ENCODE data around the gene TNRC6C.

- TF ChIP-seq, protein P1, sequence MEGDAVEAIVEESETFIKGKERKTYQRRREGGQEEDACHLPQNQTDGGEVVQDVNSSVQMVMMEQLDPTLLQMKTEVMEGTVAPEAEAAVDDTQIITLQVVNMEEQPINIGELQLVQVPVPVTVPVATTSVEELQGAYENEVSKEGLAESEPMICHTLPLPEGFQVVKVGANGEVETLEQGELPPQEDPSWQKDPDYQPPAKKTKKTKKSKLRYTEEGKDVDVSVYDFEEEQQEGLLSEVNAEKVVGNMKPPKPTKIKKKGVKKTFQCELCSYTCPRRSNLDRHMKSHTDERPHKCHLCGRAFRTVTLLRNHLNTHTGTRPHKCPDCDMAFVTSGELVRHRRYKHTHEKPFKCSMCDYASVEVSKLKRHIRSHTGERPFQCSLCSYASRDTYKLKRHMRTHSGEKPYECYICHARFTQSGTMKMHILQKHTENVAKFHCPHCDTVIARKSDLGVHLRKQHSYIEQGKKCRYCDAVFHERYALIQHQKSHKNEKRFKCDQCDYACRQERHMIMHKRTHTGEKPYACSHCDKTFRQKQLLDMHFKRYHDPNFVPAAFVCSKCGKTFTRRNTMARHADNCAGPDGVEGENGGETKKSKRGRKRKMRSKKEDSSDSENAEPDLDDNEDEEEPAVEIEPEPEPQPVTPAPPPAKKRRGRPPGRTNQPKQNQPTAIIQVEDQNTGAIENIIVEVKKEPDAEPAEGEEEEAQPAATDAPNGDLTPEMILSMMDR (IDR thresholded peaks at IDR 0.05 in 8 of 11, conservative IDR thresholded peaks at IDR 0.05 in 3 of 11), result no peak
- no peak for TF ChIP-seq POLR2AphosphoS5 (IDR thresholded peaks at IDR 0.05)
These were observed 49.3 kb upstream of the TNRC6C start for GRCh38 chr17:77909236-77909635.

Data from spleen (tissue), 7 donors.